Sigmoid colon (tissue), 4 donors: ENCODE data around the gene PPM1K.

Source experiments
- EP300 ChIP-seq, 4 donors: sonication (generic); formaldehyde crosslinking; IDR thresholded peaks; one replicate each; pipeline ENCODE4 v1.6.1; 2017; ENCODE audit warnings: antibody characterized with exemption in 4 of 4
- POLR2A ChIP-seq, 2 donors: fragments of 450-650 bp; IDR thresholded peaks; one replicate each; pipeline ENCODE4 v1.6.1; 2016; ENCODE audit warnings: antibody characterized with exemption in 2 of 2, mild to moderate bottlenecking in 2 of 2, moderate library complexity in 2 of 2
- POLR2AphosphoS5 ChIP-seq, 4 donors: sonication (generic); formaldehyde crosslinking; IDR thresholded peaks; one replicate each; pipeline ENCODE4 v1.6.1; 2017; ENCODE audit warnings: antibody characterized with exemption in 4 of 4
- TF ChIP-seq, protein P1 (sequence below), 4 experiments: fragments of 450-650 bp in 3 of 4; fragments of 200-600 bp in 1 of 4; IDR thresholded peaks; one replicate each; pipeline ENCODE4 v1.5.1; 2016 to 2019; ENCODE audit warnings: antibody characterized with exemption in 4 of 4, mild to moderate bottlenecking in 3 of 4, moderate library complexity in 2 of 4

DNA sequence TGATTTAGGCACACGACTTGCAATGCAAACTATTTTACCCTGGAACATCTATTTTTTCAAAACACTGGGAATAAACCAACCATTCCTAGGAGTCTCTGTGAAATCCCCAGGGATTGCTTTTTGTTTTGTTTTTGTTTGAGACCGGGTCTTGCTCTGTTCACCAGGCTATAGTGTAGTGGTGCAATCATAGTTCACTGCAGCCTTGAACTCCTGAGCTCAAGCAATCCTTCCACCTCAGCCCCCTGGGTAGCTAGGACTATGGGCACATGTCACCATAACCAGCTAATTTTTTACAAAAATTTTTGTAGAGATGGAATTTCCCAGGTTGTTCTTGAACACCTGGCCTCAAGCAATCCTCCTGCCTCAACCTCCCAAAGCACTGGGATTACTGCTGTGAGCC, 37.8 kb downstream of the PPM1K start:
- TF ChIP-seq, protein P1, sequence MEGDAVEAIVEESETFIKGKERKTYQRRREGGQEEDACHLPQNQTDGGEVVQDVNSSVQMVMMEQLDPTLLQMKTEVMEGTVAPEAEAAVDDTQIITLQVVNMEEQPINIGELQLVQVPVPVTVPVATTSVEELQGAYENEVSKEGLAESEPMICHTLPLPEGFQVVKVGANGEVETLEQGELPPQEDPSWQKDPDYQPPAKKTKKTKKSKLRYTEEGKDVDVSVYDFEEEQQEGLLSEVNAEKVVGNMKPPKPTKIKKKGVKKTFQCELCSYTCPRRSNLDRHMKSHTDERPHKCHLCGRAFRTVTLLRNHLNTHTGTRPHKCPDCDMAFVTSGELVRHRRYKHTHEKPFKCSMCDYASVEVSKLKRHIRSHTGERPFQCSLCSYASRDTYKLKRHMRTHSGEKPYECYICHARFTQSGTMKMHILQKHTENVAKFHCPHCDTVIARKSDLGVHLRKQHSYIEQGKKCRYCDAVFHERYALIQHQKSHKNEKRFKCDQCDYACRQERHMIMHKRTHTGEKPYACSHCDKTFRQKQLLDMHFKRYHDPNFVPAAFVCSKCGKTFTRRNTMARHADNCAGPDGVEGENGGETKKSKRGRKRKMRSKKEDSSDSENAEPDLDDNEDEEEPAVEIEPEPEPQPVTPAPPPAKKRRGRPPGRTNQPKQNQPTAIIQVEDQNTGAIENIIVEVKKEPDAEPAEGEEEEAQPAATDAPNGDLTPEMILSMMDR (IDR thresholded peaks at IDR 0.05): no peak
- no peak for TF ChIP-seq POLR2A (IDR thresholded peaks at IDR 0.05)
- no peak for TF ChIP-seq POLR2AphosphoS5 (IDR thresholded peaks at IDR 0.05)
- TF ChIP-seq EP300 (IDR thresholded peaks at IDR 0.05): no peak
